Measurements from ENCODE around the gene ZNF587. TPM values are rescaled to one million over a fixed set of nuclear protein-coding genes. Genes with fewer than 3 reads are reported as not detected.
A peak's percentile ranks its signal among the peaks of the same experiment; 100 is the strongest.
"Not testable (repeated sequence)": the region's sequence is repeated elsewhere in the genome, so short reads cannot be mapped to it uniquely, and the experiment has no call there.

Gene ZNF587
- total and polyA plus RNA-seq, 4 donors, result 6.7 to 44.4 (median 15.8) TPM

GRCh38 chr19:57803265-57803593 lies 46.4 kb upstream of the ZNF587 start:
- TF ChIP-seq CTCF (IDR thresholded peaks at IDR 0.05; ENCODE audit: control extremely low read depth, extremely low read depth), result no peak
- DNase-seq, result peak in 1 of 3 donors; percentile 76
- Histone ChIP-seq H3K4me3 (no peak overlapping the region), H3K9ac (ENCODE audit: insufficient read depth in 1 of 2, low read length in 2 of 2) (peak overlapping the region; percentile 59 to 83), H3K9me3 (ENCODE audit: control insufficient read depth in 4 of 4, insufficient read depth in 3 of 4, low read length in 3 of 4) (peaks cover 0 to 4% (median 0%) of the 10 kb centered on the region in 4 donors), H3K27me3 (ENCODE audit: control insufficient read depth in 3 of 3, insufficient read depth in 3 of 3, low read length in 2 of 3) (no peaks in the 10 kb centered on the region), H3K36me3 (ENCODE audit: control insufficient read depth in 4 of 4, insufficient read depth in 4 of 4, low read length in 4 of 4) (peaks cover 0 to 9% (median 3%) of the 10 kb centered on the region in 4 donors), H3K27ac (ENCODE audit: low read depth in 1 of 2, low read length in 1 of 2) (peak overlapping the region in 1 of 2 donors; percentile 89), H3K4me1 (ENCODE audit: control insufficient read depth in 5 of 5, insufficient read depth in 5 of 5, low read length in 5 of 5) (peaks cover 0 to 19% (median 4%) of the 10 kb centered on the region in 5 donors)
- 4 to 11% methylated on average over 6 of the region's 6 CpGs for WGBS, 2 donors
- ATAC-seq (ENCODE audit: insufficient read depth, low FRiP score), result no peak

GRCh38 chr19:57803594-57804325 lies 45.9 kb upstream of the ZNF587 start:
- WGBS, 2 donors, result 6 to 10% methylated on average over 19 of the region's 19 CpGs

GRCh38 chr19:57807541-57807940 lies 42.1 kb upstream of the ZNF587 start:
- Histone ChIP-seq H3K9me3 (ENCODE audit: control insufficient read depth in 4 of 4, insufficient read depth in 3 of 4, low read length in 3 of 4) (peaks cover 0 to 5% (median 0%) of the 10 kb centered on the region in 4 donors), H3K4me1 (ENCODE audit: control insufficient read depth in 5 of 5, insufficient read depth in 5 of 5, low read length in 5 of 5) (peaks cover 0 to 19% (median 4%) of the 10 kb centered on the region in 5 donors), H3K27me3 (ENCODE audit: control insufficient read depth in 3 of 3, insufficient read depth in 3 of 3, low read length in 2 of 3) (no peaks in the 10 kb centered on the region), H3K9ac (ENCODE audit: insufficient read depth in 1 of 2, low read length in 2 of 2) (no peak overlapping the region), H3K36me3 (ENCODE audit: control insufficient read depth in 4 of 4, insufficient read depth in 4 of 4, low read length in 4 of 4) (peaks cover 4 to 22% (median 10%) of the 10 kb centered on the region in 4 donors), H3K27ac (ENCODE audit: low read depth in 1 of 2, low read length in 1 of 2) (no peak overlapping the region), H3K4me3 (no peak overlapping the region)
- ATAC-seq (ENCODE audit: insufficient read depth, low FRiP score) (no peak), DNase-seq (no peak)
- 90 to 95% methylated on average over 2 of the region's 2 CpGs for WGBS, 2 donors
- no peak for TF ChIP-seq CTCF (IDR thresholded peaks at IDR 0.05; ENCODE audit: control extremely low read depth, extremely low read depth)

More at GRCh38 chr19:57803594-57804325, 45.9 kb upstream of the ZNF587 start:
- H3K36me3 ChIP-seq (ENCODE audit: control insufficient read depth in 4 of 4, insufficient read depth in 4 of 4, low read length in 4 of 4), result peaks cover 1 to 13% (median 5%) of the 10 kb centered on the region in 4 donors
- no peak for ATAC-seq (ENCODE audit: insufficient read depth, low FRiP score)
- no peak for TF ChIP-seq CTCF (IDR thresholded peaks at IDR 0.05; ENCODE audit: control extremely low read depth, extremely low read depth)
- H3K9ac ChIP-seq (ENCODE audit: insufficient read depth in 1 of 2, low read length in 2 of 2), result peak overlapping the region; percentile 59 to 83
- H3K27me3 ChIP-seq (ENCODE audit: control insufficient read depth in 3 of 3, insufficient read depth in 3 of 3, low read length in 2 of 3), result no peaks in the 10 kb centered on the region
- H3K27ac ChIP-seq (ENCODE audit: low read depth in 1 of 2, low read length in 1 of 2), result peak overlapping the region; percentile 11 to 89
- peak; percentile 66 to 78 (median 73) for DNase-seq
- peaks cover 0 to 19% (median 4%) of the 10 kb centered on the region in 5 donors for H3K4me1 ChIP-seq (ENCODE audit: control insufficient read depth in 5 of 5, insufficient read depth in 5 of 5, low read length in 5 of 5)
- peak overlapping the region; percentile 50 for H3K4me3 ChIP-seq
- peaks cover 0 to 4% (median 0%) of the 10 kb centered on the region in 4 donors for H3K9me3 ChIP-seq (ENCODE audit: control insufficient read depth in 4 of 4, insufficient read depth in 3 of 4, low read length in 3 of 4)

- DNase-seq, result peak; percentile 46 to 84 (median 53)
- not testable (repeated sequence) for ATAC-seq (ENCODE audit: insufficient read depth, low FRiP score); H3K9me3 ChIP-seq (ENCODE audit: control insufficient read depth in 4 of 4, insufficient read depth in 3 of 4, low read length in 3 of 4); H3K27me3 ChIP-seq (ENCODE audit: control insufficient read depth in 3 of 3, insufficient read depth in 3 of 3, low read length in 2 of 3); H3K9ac ChIP-seq (ENCODE audit: insufficient read depth in 1 of 2, low read length in 2 of 2); H3K4me3 ChIP-seq
- 74 to 80% methylated on average over 17 of the region's 17 CpGs for WGBS, 2 donors
- H3K27ac ChIP-seq (ENCODE audit: low read depth in 1 of 2, low read length in 1 of 2), result peak overlapping the region in 1 of 2 donors; percentile 33
- peaks cover 5 to 20% (median 11%) of the 10 kb centered on the region in 4 donors for H3K36me3 ChIP-seq (ENCODE audit: control insufficient read depth in 4 of 4, insufficient read depth in 4 of 4, low read length in 4 of 4)
- peaks cover 0 to 16% (median 2%) of the 10 kb centered on the region in 5 donors for H3K4me1 ChIP-seq (ENCODE audit: control insufficient read depth in 5 of 5, insufficient read depth in 5 of 5, low read length in 5 of 5)
Observed at GRCh38 chr19:57810410-57811295, 39.0 kb upstream of the ZNF587 start.
